HG02642 (cell line): ENCODE measurements around the gene NHLRC4.

Experiments
- ATAC-seq: cut with Tn5 transposase; IDR thresholded peaks from one replicate; pipeline ENCODE4 v1.9.1; 2021; ENCODE audit warnings: mild to moderate bottlenecking; ENCODE audit not compliant: unreplicated experiment, poor library complexity

NHLRC4 gene

GRCh38 chr16:529012-529575, 37.7 kb upstream of the NHLRC4 start:
- no peak for ATAC-seq

GRCh38 chr16:530111-530817, 36.5 kb upstream of the NHLRC4 start:
- no peak for ATAC-seq

- ATAC-seq: no peak
These were observed 35.2 kb upstream of the NHLRC4 start for GRCh38 chr16:531494-532125.

- no peak for ATAC-seq
These were observed 33.2 kb upstream of the NHLRC4 start for GRCh38 chr16:533391-534123.

- no peak for ATAC-seq
These were observed 32.7 kb upstream of the NHLRC4 start for GRCh38 chr16:534135-534534.

GRCh38 chr16:534856-535445, 31.9 kb upstream of the NHLRC4 start:
- ATAC-seq: no peak

GRCh38 chr16:535446-536405, 31.1 kb upstream of the NHLRC4 start:
- no peak for ATAC-seq

GRCh38 chr16:536746-537145, 30.1 kb upstream of the NHLRC4 start:
- ATAC-seq: no peak

GRCh38 chr16:537415-538335, 29.1 kb upstream of the NHLRC4 start:
- ATAC-seq: no peak

- ATAC-seq: no peak
These were observed 26.8 kb upstream of the NHLRC4 start for GRCh38 chr16:539901-540530.

- no peak for ATAC-seq
These were observed 26.0 kb upstream of the NHLRC4 start for GRCh38 chr16:540645-541340.

GRCh38 chr16:543301-544164, 23.3 kb upstream of the NHLRC4 start:
- ATAC-seq: no peak

- no peak for ATAC-seq
These were observed 22.3 kb upstream of the NHLRC4 start for GRCh38 chr16:544517-544916.

- no peak for ATAC-seq
These were observed 19.7 kb upstream of the NHLRC4 start for GRCh38 chr16:546909-547770.

GRCh38 chr16:548586-548985, 18.2 kb upstream of the NHLRC4 start:
- no peak for ATAC-seq
